ENCODE results near the gene ZNF273. TPM values are rescaled to one million over a fixed set of nuclear protein-coding genes. Genes with fewer than 3 reads are reported as not detected.

Gene ZNF273
- polyA plus RNA-seq, 1 of the 3 experiments (the other 2 are of a cell fraction), result 2.3 TPM

DNA sequence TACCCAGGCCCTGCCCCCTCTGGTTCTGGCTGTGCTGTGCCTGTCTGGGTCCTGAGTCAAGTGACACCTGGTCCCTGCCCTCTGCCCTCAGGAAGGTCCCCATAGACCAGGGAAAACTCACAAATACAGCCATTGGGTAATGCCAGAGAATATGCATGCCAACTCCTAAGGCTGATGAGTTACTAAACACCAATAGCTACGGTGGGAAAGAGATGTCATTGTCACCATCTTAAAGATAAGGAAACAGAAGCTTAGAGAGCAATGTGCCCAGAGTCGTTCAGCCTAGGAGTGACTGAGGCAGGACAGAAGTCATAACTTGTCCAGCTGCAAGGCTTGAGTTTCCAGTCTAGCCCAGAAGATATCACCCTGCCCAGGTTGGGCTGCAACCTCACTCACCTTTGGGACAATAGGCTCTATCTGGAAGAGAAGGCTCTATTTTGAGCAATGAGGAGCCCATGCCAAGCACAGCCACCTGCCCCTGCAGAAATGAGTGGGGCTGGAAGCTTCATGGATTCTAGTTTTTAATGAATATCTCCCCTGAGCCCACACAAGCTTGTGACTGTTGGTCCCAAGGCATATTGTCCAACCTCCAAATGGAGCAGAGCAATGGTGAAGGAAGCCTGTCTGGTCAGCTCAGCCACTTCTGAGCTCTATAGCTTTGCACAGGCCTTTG, 42.6 kb downstream of the ZNF273 start:
- TF ChIP-seq JUND (IDR thresholded peaks at IDR 0.05), result no peak
- no peak for TF ChIP-seq GABPA (IDR thresholded peaks at IDR 0.05; ENCODE audit: low read depth)
- TF ChIP-seq ZBTB33 (IDR thresholded peaks at IDR 0.05; ENCODE audit: borderline replicate concordance, low read depth), result no peak
- CTCF ChIA-PET, result interaction anchor here (1.4 to 5.1 kb wide), 7 partner anchors 10 to 531 kb away, joined by 5 to 29 read pairs (median 9); partner anchors contain the start of gene ZNF273
- no peak for DNase-seq
- Histone ChIP-seq H3K27me3 (ENCODE audit: insufficient read depth) (peaks cover 18% of the 10 kb centered on the region), H4K20me1 (ENCODE audit: insufficient read depth) (no peaks in the 10 kb centered on the region), H3K36me3 (replicated peaks in 1 of 2; ENCODE audit: control insufficient read depth in 1 of 2, insufficient read depth in 2 of 2, low read length in 1 of 2) (no peaks in the 10 kb centered on the region), H3K4me2 (no peak overlapping the region), H3K9me2 (no peaks in the 10 kb centered on the region), H3K9ac (no peak overlapping the region), H3K9me3 (no peaks in the 10 kb centered on the region), H3K79me2 (ENCODE audit: insufficient read depth) (no peaks in the 10 kb centered on the region), H3K4me3 (ENCODE audit: low read depth in 2 of 2, low read length in 1 of 2) (no peak overlapping the region), H3K4me1 (ENCODE audit: control insufficient read depth in 1 of 2, insufficient read depth in 2 of 2, low read depth in 1 of 2, low read length in 1 of 2) (peaks cover 0 to 18% of the 10 kb centered on the region in 2 experiments; a peak in 2 of 4 replicates), H2AFZ (ENCODE audit: low read depth) (no peak overlapping the region), H3K27ac (ENCODE audit: low read depth in 2 of 2, low read length in 1 of 2) (no peak overlapping the region), H3F3A (replicated peaks; ENCODE audit: insufficient read depth) (no peaks in the 10 kb centered on the region)
- 51% methylated on average over 2 of the region's 2 CpGs for WGBS (ENCODE audit: low lambda C conversion rate)
- POLR2A ChIA-PET, result no interaction called here

- WGBS (ENCODE audit: low lambda C conversion rate), result 50% methylated on average over 5 of the region's 5 CpGs
- CTCF ChIA-PET, result interaction anchor here (0.5 to 5.1 kb wide), 17 partner anchors 8 to 530 kb away, joined by 3 to 29 read pairs (median 4); partner anchors contain the start of genes ZNF138 and ZNF273
Measured at GRCh38 chr7:64946772-64947171, 43.7 kb downstream of the ZNF273 start.

More at GRCh38 chr7:64946772-64947171, 43.7 kb downstream of the ZNF273 start:
- Histone ChIP-seq H2AFZ (ENCODE audit: low read depth) (peak overlapping the region; percentile 60; the same call in 1 of the 2 replicates), H3F3A (replicated peaks; ENCODE audit: insufficient read depth) (no peaks in the 10 kb centered on the region), H3K4me1 (ENCODE audit: control insufficient read depth in 1 of 2, insufficient read depth in 2 of 2, low read depth in 1 of 2, low read length in 1 of 2) (peaks cover 0 to 18% of the 10 kb centered on the region in 2 experiments; a peak in 2 of 4 replicates), H3K79me2 (ENCODE audit: insufficient read depth) (no peaks in the 10 kb centered on the region), H3K9ac (no peak overlapping the region), H3K9me2 (no peaks in the 10 kb centered on the region), H3K36me3 (replicated peaks in 1 of 2; ENCODE audit: control insufficient read depth in 1 of 2, insufficient read depth in 2 of 2, low read length in 1 of 2) (no peaks in the 10 kb centered on the region), H4K20me1 (ENCODE audit: insufficient read depth) (no peaks in the 10 kb centered on the region), H3K4me3 (ENCODE audit: low read depth in 2 of 2, low read length in 1 of 2) (peak overlapping the region; percentile 58 to 61; a peak in 3 of 4 replicates), H3K9me3 (no peaks in the 10 kb centered on the region), H3K4me2 (peak overlapping the region; percentile 89), H3K27me3 (ENCODE audit: insufficient read depth) (peaks cover 18% of the 10 kb centered on the region), H3K27ac (ENCODE audit: low read depth in 2 of 2, low read length in 1 of 2) (no peak overlapping the region)
- DNase-seq, result peak; percentile 87
- POLR2A ChIA-PET, result interaction anchor here (0.8 kb wide), 1 partner anchor 152 kb away, joined by 3 read pairs; the partner anchor contains the start of gene ZNF138
- TF ChIP-seq EP300 (IDR thresholded peaks at IDR 0.05; ENCODE audit: borderline replicate concordance in 1 of 2, low read depth in 1 of 2, low read length in 1 of 2), result no peak
- TF ChIP-seq CTCF (IDR thresholded peaks at IDR 0.05), result peak; percentile 48
- no peak for TF ChIP-seq FOXJ3 (CRISPR knock-in tag; IDR thresholded peaks at IDR 0.05)
- no peak for TF ChIP-seq GATA2 (CRISPR knock-in tag; IDR thresholded peaks at IDR 0.05)
- no peak for TF ChIP-seq RFX5 (IDR thresholded peaks at IDR 0.05; ENCODE audit: low read length)
- TF ChIP-seq POLR2AphosphoS5 (IDR thresholded peaks at IDR 0.05; ENCODE audit: low read depth, low read length), result no peak
- no peak for TF ChIP-seq YY1 (IDR thresholded peaks at IDR 0.05; ENCODE audit: low read depth)
- TF ChIP-seq RAD21 (IDR thresholded peaks at IDR 0.05; ENCODE audit: low read length), result peak; percentile 59
- TF ChIP-seq SMC3 (IDR thresholded peaks at IDR 0.05; ENCODE audit: low read depth, low read length), result peak; percentile 31; the same call in 1 of the 2 replicates
- no peak for TF ChIP-seq CHD2 (IDR thresholded peaks at IDR 0.05; ENCODE audit: low read length, partially characterized antibody)

Data from SK-N-SH (cell line).